NCI-H2029 treated with DMSO at 0.1 percent for 48 hours (cell line): ENCODE data around the gene CCDC43.
"Not testable (repeated sequence)": the region's sequence is repeated elsewhere in the genome, so short reads cannot be mapped to it uniquely, and the experiment has no call there.

Experiments
- DNase-seq: peaks from one replicate; lab custom pipeline; 2025; lab: John Stamatoyannopoulos, UW

Gene CCDC43, protein sequence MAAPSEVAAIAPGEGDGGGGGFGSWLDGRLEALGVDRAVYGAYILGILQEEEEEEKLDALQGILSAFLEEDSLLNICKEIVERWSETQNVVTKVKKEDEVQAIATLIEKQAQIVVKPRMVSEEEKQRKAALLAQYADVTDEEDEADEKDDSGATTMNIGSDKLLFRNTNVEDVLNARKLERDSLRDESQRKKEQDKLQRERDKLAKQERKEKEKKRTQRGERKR

DNA sequence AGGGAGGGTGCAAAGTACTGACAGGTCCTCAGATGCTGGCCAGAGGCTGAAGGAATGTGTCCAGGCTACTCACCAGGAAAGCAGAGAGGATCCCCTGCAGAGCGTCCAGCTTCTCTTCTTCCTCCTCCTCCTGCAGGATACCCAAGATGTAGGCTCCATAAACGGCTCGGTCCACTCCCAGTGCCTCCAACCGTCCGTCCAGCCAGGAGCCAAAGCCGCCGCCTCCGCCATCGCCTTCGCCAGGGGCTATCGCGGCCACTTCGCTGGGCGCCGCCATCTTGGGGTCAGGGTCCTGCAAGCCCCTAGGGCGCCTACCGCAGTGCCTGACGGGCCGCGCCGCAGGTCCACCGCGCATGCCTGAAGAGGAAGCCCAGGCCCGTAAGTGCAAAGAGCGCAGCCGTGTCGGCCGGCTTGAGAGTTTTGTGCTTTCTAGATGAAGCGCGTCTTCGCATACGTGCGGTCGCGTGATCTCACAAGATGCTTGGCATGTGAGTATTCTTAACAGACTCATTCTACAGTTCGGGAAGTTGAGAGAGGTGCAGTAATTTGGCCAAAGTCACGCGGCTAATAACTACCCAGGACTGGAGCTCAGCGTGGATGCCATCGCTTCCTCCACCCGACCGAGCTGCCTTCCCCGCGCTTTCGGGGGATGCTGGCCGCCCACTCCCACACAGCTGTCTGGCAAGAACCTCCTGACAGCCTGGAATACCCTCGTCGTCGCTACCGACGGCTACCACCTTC is at the start of gene CCDC43:
Gene CCDC43, minus strand, starts transcription at position 300 of the 741 bp plus-strand sequence. Its CDS starts 23 bp downstream, at position 277.
- peak; percentile 35 for DNase-seq

DNA sequence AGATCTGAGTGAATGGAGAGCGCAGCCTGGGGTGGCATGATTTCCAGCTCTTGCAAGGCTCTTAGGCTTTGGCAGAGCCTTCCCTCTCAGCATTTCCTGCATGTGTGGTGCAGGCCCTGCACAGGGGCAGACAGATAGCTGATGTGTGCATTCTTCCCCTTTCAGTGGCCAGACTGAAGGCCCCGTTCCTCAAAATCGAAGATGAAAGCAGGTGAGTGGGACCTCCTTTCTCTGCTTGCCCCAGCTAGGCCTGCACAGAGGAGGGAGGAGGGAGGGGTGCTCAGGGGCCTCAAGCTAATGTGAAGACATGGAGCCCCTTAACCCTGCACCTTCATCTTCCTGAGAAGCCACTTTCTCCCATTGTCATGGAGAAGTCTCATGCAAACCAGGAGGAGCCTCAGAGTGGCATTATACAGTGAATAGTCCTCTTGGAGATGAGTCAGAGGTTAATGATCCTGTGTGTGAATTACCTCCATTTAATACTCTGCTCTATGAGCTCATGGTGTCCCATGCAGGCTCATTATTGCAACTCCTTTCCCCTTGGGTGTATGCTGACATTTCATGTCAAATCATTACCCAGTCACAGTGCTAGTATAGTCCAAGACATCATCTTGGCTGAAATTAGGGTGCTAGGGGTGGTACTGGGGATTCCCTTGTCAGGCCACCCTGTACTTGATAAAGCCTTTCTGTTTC is 48.8 kb upstream of the CCDC43 start:
- DNase-seq: no peak

DNA sequence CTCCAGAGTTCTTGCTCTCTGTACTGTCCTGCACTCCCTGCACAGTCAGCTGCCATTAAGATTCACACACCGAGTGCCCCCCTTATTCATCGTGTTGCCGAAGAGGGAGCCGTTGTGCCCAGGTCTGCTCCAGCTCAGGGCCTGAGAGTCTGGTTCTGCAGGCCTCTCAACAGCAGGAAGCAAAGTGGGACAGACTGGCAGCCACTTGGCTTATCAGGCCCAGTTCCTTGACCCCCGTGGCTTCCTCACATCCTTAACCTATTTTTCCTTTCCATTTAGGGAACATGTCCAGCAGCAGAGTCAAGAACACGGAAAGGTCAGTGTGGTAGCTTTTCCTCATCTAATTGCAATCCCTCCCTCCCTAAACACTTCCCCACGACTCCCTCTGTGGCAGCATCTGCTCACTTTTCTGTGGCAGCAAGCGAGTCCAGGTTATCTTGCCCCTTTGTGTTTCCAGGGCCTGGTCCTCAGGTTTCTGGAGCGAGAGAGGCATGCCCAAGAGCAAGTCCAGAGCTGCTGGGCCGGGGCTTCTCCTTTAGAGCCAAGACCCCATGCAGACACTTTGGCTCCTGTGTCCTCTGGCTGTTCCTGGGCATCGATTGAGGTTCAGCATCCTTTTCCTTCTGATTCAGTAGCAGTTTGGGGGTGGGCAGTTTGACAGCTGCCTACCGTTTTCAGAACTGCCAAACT is 47.1 kb upstream of the CCDC43 start:
- no peak for DNase-seq

DNA sequence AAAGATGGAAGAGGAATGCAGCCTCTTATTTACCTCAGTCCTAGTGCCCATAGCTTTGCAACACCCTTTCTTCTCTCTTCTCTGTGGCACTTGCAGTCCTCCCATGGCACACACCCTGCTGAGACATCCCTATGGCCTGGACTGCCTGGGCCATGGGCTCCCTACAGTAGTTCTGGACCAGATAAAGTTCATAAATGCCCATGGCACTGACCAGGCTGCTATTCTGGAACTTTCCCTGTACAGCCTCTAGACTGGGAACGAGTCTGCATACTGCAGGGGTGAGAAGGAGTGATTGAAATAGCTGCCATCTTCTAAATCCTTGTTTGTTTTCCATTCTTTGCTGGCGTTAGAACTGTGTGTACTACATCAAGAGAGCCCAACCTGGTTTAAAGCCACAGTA is 44.7 kb upstream of the CCDC43 start:
- DNase-seq: no peak

DNA sequence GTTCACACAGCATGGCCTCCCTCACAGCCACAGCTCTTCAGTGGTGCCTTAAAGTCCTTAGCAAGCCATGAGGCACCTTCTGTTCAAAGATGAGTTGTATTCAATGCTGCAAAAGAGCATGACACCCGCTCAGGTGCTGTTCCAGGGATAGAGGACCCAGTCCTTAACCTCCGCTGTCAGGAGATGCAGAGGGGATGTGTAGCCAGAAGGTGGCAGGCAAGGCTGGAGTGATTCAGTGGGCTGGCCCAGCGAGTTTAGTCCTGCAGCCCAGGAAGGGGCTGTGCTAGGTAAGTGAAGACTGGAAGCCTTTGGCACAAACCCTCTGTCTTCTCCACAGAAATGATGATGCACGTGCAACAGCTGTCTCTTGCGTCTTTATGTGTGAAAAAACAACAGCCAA is 44.2 kb upstream of the CCDC43 start:
- no peak for DNase-seq

DNA sequence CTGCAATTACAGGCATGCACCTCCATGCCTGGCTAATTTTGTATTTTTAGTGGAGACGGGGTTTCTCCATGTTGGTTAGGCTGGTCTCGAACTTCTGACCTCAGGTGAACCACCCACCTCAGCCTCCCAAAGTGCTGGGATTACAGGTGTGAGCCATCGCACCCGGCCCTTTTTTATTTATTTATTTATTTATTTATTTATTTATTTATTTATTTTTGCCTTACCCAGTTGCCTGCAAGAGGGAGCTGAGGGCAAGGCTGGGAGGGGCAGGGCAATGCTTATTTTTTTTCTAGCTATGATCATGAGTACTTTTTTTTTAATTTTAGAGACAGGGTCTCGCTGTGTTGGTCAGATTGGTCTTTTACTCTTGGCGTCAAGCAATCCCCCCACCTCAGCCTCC is 36.5 kb upstream of the CCDC43 start:
- not testable (repeated sequence) for DNase-seq

DNA sequence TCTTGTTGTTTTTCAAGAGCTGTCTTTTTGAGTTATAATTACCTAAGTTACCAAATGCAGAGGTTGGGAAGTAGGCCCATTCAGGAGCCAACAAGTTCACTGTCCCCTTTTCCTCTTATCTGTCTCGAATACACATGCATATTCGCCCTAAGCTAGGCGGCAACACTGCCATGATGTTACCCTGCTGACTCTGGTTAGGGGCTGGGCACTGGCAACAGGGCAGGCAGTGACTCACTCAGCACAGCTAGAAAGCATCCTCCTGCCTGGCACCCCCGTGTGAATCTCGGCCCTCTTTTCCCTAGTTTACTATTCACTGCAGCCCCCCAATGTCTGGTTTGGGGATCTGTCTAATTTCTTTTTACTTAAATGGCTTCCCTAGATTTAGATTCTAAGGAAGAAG is 32.7 kb upstream of the CCDC43 start:
- DNase-seq: no peak

DNA sequence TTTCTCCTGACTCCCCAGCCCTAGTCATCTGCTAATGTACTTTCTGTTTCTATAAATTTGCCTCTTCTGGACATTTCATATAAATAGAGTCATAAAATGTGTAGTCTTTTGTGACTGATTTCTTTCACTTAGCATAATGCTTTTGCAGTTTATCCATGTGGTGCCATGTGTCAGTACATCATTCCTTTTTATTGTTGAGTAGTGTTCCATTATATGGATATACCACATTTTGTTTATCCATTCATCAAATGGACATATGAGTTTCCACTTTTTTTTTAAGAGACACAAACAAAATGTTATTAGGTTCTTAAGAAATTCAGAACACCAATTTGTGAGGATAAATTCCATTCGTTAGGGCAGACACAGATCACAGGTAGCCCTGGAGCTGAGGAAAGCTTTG is 29.9 kb upstream of the CCDC43 start:
- no peak for DNase-seq

DNA sequence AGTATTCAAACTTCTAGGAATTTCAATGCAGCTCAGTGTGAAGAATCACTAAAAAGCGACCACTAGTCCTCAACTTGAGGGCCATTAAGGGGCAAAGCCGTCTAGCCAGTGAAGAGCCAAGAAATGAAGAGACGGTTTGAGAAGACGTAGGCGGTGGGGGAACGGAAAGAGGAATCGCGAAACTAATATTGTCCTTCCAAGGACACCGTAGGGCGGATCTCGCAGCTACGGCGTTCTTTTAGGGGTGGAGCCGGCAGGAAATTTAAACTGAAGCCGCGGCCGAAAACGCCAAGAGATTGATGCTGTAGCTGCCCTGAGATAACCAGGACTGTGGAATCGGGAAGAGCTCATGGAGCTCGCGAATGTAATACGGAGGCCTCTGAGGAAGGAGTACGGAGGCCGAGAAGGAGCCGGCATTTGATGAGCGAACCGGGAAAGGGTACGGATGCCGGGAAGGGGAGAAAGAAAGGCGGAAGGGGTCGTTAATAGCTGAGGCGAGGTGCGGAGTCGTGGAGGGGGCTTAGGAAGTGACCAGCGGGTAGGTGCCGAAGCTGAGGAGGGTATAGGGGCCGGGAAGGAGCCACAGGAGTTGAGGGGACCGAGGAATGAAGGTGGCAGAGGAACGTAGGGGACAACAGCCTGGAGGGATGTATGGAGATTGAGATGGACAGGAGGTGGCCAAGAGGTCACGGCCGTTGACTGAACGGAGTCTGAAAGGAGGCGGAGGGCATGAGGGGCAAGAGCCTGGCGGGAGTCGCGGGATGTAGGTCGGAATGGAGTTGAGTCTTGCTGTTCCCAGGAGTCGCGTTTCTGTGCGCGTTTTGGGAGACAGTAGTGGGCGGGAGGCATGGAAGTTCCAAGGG is 19.1 kb upstream of the CCDC43 start, which contains the start of gene DBF4B:
Gene DBF4B, plus strand, starts transcription at position 265 of the 863 bp plus-strand sequence. Its CDS starts 156 bp downstream, at position 421.
- DNase-seq: peak; percentile 74

DNA sequence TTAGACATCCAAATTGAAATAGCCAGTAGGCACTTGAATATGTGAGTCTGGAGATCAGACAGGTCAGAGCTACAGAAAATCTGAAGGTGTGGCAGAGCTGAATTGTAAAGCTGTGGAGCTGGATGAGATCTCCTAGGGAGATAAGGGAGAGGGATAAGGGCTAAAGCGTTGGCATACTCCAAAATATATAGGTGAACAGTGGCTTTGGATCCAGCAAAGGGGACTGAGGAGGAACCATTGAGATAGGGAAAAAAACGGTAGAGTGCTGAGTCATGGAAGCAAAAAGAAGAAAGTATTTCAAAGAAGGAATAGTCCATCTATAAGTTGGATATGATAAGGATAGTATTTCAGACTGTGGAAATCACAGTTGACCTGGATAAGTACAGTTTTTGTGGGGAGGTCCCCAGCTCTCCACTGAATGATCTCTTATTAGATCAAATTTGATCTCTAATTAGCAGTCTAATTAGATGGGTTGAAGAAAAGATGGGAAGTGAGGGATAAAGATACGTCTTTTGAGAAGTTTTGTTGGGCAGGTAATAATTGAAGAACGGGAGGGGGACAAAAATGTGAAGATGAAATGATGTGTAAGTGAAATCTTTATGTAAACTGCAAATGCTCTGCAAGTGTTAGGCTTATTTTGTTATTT is 18.3 kb upstream of the CCDC43 start:
- no peak for DNase-seq

DNA sequence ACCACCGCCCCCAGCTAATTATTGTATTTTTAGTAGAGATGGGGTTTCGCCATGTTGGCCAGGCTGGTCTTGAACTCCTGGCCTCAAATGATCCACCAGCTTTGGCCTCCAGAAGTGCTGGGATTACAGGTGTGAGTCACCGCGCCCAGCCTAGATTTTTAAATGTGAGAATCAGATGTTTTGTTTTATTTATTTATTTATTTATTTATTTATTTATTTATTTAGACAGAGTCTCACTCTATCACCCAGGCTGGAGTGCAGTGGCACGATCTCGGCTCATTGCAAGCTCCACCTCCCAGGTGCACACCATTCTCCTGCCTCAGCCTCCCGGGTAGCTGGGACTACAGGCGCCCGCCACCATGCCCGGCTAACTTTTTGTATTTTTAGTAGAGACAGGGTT is 10.7 kb upstream of the CCDC43 start:
- DNase-seq: not testable (repeated sequence)

DNA sequence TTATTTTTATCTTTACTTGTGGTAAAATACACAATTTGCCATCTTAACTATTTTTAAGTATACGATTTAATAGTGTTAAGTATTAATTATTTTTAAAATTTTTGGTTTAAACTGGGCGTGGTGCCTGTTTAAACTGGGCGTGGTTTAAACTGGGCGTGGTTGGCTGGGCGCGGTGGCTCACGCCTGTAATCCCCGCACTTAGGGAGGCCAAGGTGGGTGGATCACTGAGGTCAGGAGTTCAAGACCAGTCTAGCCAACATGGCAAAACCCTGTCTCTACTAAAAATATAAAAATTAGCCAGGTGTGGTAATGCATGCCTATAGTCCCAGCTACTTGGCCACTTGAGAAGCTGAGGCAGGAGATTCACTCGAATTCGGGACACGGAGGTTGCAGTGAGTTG is 4.0 kb upstream of the CCDC43 start:
- no peak for DNase-seq

DNA sequence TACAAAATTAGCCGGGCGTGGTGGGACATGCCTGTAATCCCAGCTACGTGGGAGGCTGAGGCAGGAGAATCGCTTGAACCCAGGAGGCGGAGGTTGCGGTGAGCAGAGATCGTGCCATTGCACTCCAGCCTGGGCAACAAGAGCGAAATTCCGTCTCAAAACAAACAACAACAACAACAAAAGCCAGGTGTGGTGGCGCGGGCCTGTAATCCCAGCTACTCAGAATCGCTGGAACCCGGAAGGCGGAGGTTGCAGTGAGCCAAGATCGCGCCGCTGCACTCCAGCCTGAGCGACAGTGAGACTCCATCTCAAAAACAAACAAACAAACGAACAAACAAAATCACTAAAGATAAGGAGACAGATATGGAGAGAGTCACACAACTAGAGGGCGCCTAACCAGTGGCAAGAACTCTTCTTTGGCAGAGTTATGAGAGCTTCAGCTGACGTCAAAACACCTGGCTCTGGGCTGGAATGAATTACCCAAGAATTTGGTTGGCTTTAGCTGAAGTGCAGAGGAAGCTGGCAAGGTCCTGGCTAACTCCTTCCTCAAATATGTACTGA is 1.2 kb upstream of the CCDC43 start:
- DNase-seq: peak; percentile 40

DNA sequence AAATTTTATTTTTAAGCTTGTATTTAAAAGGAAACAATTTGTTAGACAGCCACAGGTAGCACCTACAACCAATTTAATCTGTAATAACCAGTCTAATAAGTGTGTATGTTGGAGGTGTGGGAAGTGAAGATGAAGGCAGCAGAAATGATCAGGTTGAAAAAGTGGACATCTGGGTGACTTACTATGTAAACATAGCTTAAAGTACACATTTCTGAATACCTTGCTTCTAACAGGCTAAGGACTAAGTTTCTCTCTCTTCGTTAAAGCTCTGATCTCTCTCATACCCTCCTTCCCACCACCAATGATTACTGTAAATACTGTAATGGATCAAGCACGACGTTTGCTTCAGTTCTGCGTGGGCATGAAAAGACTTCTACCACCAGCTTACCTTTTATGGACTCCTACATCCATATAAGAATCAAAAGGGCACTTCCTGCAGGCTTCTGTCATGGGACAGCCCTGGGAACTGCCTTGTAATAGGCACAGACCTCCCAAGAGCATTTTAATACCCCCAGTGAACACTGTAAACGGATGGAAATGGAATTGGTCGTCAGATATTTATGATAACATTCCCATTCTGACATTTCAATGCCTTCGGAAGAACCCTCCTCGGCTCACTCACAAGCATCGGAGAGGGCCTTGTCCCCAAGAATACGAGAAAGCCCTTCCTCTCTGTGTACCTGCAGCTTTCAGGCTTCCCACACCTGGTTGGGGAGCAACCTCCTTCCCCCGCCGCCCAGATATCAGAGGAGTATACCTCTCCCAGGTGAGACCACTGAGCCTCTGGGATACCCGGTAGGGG is 700 bp downstream of the CCDC43 start:
- no peak for DNase-seq

DNA sequence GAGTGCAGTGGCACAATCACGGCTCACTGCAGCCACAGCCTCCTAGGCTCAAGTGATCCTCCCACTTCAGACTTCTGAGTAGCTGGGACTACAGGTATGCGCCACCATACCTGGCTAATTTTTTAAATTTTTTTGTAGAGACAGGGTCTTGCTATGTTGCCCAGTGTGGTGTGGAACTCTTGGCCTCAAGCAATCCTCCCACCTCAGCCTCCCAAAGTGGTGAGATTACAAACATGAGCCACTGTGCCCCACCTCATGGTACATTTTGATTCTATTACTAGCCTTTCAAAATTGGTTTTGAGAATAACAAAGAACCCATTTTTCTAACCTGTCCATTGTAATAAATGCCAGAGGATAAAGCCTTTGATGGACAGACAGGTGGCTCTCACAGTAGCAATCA is 1.4 kb downstream of the CCDC43 start:
- DNase-seq: no peak

DNA sequence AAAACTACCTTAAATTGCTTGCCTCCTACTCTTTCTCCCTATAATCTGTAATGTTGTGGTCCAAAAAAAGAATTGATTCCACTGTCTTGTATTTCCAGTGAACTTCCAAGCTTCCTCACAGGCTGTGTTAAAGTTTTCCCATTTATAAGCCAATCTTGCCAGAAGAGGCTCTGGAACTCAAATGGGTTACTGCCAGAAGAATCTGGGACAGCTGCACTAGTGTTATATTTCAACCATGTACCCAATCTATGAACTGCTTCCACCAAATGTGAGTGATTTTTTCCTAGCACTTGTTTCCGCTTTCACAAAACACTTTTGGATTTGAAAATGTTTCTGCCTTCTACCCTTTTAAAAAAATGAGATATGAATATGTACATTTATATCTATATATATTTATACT is 1.8 kb downstream of the CCDC43 start:
- no peak for DNase-seq

DNA sequence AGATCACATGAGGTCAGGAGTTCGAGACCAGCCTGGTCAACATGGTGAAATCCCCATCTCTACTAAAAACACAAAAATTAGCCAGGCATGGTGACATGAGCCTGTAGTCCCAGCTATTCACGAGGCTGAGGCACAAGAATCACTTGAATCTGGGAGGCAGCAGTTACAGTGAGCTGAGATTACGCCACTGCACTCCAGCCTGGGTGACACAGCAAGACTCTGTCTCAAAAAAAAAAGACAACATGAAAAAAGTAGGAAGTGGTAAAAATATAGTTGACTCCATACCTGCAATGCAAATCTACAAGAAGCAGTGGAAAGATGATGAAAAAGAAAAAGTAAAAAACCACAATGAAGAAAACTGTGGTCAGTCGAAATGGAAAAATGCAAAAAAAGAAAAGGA is 6.3 kb downstream of the CCDC43 start:
- DNase-seq: not testable (repeated sequence)

DNA sequence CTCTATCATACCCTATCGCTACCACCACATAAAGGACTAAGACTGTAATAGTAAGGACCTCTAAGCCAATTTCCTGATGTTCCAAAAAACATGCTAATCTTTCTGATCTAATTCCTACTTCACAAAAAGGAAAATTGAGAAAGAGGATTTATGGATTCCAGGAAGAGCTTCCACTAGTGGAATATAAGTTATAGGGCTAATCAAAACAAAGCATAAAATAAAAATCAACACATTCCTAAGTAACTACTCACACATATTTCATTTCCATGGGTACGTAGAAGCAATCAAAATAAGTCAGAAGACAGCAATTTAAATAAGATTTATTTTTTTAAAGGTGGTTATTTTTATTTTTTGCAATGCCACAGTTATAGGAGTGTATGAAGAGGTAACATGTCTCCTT is 12.4 kb downstream of the CCDC43 start:
- DNase-seq: no peak

DNA sequence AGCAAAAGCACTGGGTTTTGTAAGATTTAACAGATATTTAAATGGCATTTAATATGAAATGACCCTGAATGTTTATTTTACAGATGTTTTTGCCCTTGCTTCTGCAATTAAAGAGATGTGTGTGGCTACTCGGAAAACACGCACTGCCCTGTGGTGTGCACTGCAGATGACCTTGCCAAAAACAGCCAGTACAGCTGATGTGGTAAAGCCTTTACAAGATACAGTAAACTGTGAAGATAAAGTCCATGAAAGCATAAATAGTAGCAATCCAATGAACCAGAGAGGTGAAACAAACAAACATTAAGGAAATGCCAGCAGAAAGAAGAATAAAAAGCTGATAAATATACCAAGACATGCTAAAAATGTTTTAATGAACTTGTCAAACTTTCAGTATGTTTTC is 15.7 kb downstream of the CCDC43 start:
- no peak for DNase-seq
